Stimulated activated CD4-positive, alpha-beta T cell treated with anti-CD3 and anti-CD28 coated beads, Interleukin-12 subunit alpha, Interleukin-12 subunit beta, amount 100 ng/mL, for 48 hours (primary cell): ENCODE measurements around the gene TMEM208.
A peak's percentile ranks its signal among the peaks of the same experiment; 100 is the strongest.

Source experiments
- DNase-seq, 3 donors: peaks; one replicate each; pipeline ENCODE4 v3.0.0-alpha.2; 2020; ENCODE audit warnings: low read depth in 2 of 3, low spot score in 1 of 3

The TMEM208 gene

DNA sequence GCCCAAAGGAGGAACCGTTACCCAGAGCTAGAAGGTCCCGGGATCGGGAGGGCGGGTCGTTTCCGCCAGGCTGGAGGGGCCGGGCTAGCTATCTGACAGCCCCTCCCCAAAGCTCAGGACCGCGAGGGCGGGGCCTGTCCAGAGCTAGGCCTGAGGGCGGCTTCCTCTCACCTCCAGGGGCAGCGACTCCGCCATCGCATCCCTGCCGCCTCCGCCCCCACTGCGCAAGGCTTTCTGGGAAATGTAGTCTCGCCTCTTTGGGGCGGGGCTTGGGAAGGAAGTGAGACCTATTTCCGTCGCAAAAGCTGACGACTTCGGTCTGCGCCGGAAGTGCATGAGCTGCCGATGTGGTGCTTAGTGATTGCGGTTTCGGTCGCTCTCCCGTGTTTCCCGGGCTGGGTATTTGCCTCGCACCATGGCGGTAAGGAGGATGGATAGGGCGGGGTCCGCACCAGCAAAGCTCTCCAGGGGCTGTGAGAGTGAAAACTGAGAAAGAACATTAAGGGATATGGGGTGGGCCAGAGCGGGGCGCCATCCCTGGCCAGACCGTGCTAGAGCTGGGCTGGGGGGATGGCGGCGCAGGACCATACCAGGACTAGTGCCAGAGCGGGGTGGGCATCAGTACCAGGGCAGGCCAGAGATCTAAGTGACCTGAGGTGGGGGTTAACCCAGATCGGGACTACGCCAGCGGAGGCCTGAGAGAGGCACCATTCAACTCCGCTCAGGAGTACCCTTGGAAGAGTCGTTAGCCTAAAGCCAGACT is at the start of gene TMEM208:
Gene TMEM208 (plus strand): TSS at position 327 of the 763 bp plus-strand sequence. CDS start 89 bp downstream, at position 416.
- DNase-seq: peak; percentile 98 to 99 (median 98)

DNA sequence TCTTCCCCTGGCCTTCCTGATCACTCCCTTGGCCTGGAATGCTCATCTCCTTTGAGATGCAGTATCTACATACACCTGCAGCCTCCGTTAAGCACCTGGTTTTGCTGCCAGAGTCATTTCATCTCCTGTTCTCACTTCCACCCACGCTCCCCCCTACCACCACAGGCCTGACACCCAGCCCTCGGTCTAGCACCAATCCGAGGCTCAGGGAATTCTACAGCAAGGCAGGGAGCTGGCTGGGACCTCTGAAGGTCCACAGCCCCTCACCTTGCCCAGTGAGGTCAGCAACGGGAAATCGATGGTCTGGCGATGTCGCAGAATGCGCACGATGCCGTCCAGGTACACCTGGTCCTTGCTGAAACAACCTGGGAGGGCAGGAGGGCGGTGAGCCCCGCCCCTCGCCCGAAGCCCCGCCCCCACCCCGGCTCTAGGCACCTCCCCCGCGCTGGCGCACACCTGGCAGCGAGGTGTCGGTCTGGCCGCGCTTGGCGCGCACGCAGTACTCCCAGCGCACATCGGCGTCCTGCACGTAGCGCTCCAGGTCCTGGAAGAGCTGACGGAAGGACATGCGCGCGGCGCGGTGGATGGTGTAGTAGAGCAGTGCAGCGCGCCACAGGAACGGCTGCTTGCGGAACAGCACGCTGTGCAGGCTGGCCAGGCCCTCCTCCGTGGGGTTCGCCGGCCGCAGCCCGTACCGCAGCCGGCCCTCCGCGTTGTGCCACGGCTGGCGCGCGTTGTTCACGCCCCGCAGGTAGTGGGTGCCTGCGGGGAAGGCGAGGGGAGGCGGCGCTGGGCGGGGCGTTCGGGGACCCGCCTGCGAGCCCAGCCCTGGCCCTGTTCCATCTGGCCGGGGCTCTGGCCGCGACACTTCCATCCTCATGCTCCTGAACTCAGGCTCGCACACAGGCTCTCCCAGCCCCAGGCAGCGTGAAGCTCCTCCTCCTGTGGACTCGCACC is 48.9 kb upstream of the TMEM208 start:
- DNase-seq: no peak

DNA sequence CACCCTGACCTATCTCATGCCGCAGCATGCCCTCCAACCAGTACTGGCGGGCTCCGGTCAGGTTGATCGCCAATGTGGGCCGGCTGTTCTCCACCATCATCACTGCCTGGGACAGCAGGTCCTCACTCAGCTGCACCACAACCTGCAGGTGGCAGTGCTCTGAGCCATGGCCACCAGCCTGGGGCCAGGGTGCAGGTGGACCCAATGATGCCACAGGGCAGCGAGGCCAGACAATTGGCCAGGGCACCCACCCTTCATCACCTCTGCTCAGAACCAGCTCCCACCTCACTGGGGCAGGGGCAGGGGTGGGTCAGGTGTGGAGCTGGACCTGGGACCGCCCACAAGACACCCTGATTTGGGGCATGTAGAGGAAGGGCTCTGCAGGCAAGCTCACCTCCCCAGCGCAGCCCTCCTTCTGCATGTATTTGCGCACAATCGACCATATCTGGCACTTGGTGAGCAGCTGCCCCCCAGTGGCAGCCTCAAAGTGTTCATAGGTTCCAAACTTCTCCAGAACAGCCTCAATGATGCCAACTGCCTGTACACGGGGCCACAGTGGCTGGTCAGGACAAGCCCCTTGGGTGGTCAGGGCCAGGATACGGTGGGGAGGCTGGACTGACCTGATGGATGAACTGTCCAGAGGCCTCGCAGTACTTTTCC is 47.4 kb upstream of the TMEM208 start:
- DNase-seq: no peak

DNA sequence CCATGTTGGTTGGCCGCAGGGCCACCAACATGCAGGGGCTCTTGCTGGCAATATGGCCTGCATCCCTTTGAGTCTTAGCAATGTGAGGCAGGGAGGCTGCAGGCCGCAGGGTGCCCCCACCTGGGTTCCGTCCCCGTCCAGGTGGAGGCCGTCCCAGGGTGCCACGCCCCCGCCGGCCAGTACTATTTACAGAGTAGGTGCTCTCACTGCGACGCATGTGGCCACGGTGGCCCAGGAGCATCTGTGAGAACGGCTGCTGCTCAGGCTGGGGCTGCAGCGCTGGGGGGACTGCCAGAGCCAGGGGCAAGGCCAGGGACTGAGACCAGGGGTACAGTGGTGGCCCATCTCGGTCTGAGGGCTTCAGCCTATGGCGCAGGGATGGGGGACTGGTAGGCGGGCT is 46.8 kb upstream of the TMEM208 start:
- no peak for DNase-seq

DNA sequence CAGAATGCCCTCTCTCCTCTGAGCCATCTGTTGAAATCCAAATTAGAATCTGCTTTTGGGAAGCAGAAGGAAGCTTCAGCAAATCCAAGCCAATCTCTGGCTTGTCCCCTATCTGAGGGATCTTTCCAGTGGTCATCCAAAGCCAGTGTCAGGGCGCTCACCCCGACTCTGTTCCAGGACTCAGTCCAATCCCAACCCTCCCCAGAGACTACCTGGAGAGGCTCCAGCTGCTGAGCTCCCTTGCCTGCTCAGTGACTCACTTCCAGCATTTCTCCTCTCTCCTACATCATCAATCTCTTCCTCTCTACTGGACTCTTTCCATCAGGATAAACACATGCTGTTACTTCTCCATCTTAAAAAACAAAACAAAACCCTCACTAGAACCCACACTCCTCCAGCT is 45.6 kb upstream of the TMEM208 start:
- no peak for DNase-seq

DNA sequence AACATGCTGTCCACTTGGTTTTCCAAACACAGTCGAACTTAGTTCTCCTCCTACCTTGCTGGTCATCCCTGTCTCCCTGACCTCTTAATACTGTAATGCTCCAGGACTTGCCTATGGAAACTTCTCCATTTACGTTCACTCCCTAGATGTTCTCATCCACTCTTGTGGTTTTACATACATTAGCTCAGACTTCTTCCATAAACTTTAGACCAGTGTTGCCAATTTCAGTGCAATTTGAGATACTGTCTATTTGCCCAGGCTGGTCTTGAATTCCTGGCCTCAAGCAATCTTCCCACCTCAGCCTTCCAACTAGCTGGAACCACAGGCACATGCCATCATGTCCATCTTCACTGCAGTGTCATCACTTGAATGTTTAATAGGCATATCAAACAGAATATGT is 44.6 kb upstream of the TMEM208 start:
- DNase-seq: no peak

DNA sequence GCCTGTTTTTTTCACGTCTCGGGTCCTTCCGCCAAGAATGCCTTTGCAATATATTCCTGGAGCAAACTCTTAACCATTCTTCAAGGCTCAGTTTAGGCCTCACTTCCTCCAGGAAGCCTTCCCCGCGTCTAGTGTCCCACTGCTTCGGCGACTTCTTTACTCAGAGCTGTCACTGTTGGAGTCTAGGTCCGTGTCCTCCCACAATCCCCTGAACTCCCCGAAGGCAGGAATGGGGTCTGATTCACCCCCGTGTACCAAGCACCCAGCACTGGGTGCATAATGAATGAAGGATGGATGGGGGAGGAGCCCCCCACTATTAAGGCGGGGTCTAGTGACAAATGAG is 43.7 kb upstream of the TMEM208 start:
- DNase-seq: no peak

DNA sequence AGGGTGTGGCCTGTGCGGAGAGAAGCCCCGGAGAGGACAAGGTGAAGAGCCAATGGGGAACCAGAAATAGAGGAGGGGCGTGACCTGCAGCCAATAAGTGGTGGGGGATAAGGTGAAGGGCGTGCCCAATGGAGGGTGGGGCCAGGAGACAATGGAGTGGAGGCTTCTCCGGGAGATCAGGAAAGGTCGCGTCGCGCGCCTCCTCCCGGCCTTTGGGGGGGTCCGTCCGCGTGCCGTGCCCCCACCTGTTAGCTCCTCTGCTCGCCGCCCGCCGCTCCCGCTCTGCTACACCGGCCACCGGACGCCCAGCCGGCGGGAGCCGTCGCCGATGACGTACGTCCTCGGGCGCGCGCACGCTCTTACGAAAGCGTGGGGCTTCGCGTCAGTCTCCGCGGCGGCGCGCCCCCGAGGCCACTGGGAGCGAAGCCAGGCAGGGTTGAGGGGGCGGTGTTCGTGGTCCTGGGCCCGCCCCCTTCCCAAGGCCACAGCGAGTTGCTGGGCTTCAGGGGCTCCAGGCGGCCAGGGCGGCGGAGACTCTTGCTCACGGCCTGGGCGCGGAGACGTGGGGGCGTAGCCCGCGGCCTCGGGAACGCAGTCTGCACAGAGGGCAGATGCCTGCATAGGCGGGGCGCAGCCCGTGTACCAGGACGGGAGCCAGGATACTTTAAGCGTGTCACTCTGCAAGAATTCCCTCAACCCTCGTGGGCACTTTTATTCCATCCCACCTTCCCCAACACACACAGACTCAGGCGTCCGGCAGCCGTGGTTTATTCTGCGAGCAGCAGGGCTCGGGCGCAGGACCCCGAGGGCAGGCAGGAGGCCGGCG is 43.1 kb upstream of the TMEM208 start, which contains the start of gene MATCAP1:
Gene MATCAP1 (minus strand): TSS at position 337 of the 826 bp plus-strand sequence. CDS start 3,353 bp downstream, outside the sequence.
- peak; percentile 88 to 92 (median 91) for DNase-seq

DNA sequence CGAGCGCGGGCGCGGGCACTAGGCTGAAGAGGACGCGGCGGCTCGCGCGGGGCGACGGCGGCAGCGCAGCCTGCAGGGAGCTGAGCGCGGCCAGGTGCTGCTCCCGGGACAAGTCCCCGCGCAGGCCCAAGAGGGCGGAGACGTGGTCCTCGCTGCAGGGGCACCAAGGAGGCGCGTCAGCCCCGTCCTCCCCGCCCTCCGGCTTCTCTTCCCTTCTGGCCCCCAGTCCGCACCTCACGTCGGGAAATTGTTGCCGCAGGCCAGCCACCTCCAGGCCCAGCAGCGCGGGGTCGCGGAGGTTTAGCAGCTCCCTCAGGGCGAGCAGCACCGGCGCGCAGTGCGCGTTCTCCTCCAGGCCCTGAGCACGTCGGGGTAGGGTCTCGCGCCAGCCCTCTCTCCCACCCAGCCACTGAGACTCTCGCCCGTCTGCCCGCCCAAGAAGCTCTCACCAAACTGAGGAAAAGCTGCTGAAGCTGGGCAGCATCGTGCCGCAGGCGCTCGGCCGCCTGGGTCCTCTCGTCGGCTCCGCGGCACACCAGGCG is 42.4 kb upstream of the TMEM208 start:
- DNase-seq: no peak

DNA sequence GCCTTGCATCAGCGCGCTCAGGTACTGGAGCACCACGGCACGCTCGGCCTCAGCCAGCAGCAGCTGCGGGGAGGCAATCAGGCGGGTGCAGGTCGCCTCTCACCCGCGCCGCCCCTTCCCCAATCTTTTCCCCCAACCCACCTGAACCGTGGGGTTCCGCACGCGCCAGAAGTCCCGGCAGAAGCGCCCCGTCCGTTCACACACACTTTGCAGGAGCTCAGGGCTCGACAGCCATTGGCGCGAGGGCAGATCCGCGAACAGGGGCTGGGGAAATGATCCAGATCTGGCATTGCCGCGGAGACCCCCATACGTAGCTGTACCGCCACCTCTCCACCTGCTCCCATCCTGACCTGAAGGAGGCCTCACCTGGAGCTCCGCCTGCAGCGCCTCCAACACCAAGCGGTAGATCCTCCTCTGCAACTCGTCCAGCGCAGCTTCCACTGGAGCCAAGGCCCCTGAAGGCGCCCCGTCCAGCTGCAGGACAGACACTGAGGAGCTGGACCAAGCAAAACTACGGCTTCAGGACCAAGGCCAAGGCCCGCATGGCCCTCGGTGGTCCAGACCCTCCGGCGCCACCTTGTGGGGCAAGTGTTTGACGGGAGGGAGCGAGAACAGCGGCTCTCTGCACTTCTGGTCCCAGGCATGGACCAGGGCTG is 41.8 kb upstream of the TMEM208 start:
- peak; percentile 69 to 84 (median 82) for DNase-seq

DNA sequence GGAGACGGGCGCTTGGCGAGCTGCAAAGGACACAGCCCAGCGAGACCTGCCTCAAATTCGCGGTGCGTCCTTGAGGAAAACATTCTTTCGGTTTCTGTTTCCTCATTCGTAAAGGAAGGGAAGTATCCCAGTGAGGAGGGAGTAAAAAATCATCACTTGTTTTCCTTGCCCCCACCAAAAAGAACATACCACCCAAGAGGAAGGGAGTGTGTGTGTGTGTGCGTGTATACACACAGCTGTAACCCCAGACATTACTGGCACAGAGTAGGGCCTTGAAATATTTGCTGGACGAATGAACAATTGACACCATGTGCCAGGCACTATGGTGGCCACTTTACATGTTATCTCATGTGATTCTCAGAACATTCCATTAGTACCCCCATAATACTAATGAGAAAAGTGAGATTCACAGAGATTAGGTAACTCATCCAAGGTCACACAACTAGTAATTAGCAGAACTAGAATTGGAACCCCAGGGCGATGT is 41.2 kb upstream of the TMEM208 start:
- no peak for DNase-seq

DNA sequence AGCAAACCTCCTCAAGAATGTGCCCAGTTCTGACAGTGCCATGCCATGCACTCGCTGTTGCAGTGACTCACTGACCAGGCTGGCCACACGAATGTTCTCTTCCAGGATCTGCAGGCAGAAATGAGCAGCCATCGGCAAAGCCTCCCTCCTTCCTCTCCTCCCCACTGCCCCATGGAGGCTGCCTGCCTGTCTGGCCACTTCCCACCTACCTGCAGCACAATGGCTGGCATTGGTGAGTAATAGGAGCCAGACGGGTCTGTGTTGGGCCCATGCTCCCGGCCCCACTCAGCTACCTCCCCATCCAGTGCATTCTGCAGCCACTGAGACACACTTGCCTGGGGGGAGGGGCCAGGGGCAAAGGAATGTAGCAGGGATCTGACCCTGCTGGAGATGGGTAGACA is 40.4 kb upstream of the TMEM208 start:
- DNase-seq: no peak

DNA sequence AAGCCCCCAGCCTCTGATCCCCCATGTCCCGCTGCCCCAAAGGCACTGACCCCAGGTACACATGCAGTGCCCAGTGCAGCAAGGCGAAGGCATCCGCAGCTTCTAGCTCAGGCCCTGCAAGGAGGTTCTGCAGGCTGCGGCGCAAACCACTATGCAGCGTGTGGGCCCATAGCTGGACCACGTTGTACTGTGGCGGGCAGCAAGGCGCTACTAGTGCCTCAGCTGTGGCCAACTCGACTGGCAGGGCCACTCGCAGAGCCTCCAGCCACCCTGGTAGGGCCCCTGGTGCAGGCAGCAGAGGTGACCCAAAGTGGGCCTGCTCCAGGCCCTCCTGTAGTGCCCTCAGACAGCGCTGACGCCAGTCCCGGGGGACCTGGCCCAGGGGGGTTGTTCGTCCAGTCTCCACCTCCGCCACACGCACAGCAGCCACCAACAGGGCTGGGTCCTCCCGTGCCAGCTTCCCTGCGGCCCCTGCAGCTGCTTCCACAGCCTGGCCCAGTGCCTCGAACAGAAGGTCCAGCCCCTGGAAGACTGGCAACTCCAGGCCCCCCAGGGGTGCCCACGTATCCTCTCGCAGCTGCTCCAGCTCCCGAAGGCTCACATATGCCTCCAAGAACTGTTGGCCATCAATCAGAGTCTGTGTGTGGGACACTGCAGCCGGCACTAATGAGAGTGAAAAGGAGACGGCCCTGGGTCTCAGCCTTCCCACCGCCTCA is 39.6 kb upstream of the TMEM208 start:
- no peak for DNase-seq

DNA sequence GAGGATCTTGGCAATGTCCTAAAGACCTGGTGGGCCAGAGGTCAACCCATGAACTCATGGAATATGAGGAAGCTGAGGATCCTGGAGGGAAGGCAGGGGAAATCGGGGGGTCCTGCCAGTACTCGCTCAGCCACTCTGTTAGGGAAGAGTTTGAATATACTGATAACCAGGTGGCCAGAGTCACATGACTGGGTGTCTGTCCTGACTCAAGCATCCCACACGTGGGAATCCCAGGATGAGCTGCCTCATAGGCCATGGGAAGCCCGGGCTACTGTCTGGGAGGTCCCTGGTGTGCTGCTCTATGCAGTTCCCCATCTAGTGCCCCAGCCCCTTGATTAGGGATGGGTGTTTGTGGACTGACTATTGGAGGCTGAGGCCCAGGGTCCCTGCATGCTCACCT is 38.6 kb upstream of the TMEM208 start:
- DNase-seq: no peak

DNA sequence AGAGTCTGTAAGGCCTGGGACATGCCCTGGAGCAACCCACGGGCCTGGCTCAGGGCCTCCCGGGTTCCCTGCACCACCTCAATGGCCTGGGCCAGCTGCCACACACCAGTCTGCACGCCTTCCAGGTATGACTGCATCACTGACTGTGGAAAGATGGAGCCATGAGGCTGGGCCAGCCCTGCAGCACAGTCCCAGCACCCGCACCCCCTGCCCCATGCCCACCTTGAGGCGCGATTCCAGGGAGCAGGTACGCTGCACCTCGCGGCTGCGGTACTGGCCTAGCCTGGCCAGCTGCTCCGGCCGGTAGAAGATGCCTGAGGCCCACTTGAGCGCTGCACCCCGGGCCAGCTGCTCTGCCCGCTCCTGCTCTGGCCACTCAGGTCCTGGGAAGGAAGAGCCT is 38.1 kb upstream of the TMEM208 start:
- DNase-seq: no peak

DNA sequence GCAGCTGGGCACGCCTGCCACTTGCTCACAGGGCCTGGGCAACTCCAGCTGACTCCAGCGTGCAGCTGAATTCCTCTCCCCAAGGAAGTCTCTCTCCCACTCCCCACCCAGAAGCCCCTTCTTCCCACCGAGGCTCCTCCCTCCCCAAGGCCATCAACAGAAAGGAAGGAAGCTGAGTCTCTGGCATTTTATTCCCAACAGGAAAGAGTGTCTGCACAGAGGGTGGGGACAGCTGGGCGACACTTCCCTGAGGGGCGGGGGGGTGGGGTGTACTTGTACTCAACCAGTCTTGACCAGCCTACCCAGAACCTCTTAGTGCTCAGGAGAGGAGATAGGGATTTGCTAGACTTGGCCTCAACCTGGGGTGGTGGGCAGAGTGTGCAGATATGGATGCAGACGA is 36.9 kb upstream of the TMEM208 start, which contains the start of gene EXOC3L1:
Gene EXOC3L1 (minus strand): TSS at position 96 of the 400 bp plus-strand sequence. CDS start 460 bp downstream, outside the sequence.
- no peak for DNase-seq

DNA sequence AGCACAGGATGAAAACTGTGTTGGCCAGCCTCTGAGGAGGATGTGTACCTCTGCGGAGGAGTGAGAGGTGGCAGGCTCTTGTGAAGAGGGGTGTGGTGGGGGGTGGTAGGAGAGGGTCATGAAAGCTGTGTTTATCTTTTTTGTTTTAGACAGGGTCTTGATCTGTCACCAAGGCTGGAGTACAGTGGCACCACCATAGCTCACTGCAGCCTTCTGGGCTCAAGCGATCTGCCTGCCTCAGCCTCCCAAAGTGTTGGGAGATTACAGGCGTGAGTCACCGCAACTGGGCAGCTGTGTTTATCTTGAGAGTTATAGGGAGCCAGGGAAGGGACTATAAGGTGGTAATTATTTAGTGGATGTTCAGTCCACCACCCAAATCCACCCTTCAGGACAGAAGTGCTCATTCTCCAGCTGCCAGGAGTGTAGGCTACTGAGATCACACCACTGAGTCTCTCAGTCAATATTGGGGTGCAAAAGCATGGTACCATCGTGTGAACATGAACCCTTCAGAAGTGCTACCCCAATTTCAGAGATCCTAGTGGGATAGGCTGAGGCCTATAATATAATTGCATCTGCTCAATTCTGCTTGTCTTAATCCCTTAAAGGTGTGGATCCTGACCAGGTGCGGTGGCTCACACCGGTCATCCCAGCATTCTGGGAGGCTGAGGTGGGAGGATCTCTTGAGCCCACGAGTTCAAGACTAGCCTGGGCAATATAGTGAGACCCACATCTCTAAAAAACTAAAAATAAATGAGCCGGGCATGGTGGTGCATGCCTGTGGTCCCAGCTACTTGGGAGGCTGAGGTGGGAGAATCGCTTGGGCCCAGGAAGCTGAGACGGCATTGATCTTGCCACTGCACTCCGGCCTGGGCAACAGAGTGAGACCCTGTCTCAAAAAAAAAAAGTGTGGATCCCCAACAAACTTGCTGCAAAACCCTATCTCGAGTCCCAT is 36.2 kb upstream of the TMEM208 start:
- no peak for DNase-seq
